ENCODE data around the gene THRB.

THRB gene

GRCh38 chr3:24485511-24485910 lies 9.1 kb downstream of the THRB start:
- no peak for DNase-seq

GRCh38 chr3:24483873-24484272 lies 10.8 kb downstream of the THRB start:
- DNase-seq = no peak

GRCh38 chr3:24482096-24482705 lies 12.4 kb downstream of the THRB start:
- DNase-seq = no peak

- no peak for DNase-seq
Observed at GRCh38 chr3:24481193-24481592, 13.5 kb downstream of the THRB start.

GRCh38 chr3:24480497-24480896 lies 14.2 kb downstream of the THRB start:
- DNase-seq = no peak

GRCh38 chr3:24479816-24480215 lies 14.8 kb downstream of the THRB start:
- no peak for DNase-seq

- DNase-seq = no peak
Observed at GRCh38 chr3:24476871-24477656, 17.6 kb downstream of the THRB start.

- DNase-seq = no peak
Observed at GRCh38 chr3:24475925-24476324, 18.7 kb downstream of the THRB start.

GRCh38 chr3:24474862-24475261 lies 19.8 kb downstream of the THRB start:
- no peak for DNase-seq

GRCh38 chr3:24472358-24472757 lies 22.3 kb downstream of the THRB start:
- DNase-seq = no peak

GRCh38 chr3:24471486-24471885 lies 23.2 kb downstream of the THRB start:
- no peak for DNase-seq

GRCh38 chr3:24470277-24470676 lies 24.4 kb downstream of the THRB start:
- no peak for DNase-seq

- no peak for DNase-seq
Observed at GRCh38 chr3:24464389-24464788, 30.3 kb downstream of the THRB start.

- DNase-seq = no peak
Observed at GRCh38 chr3:24462737-24463136, 31.9 kb downstream of the THRB start.

GRCh38 chr3:24460974-24461373 lies 33.7 kb downstream of the THRB start:
- DNase-seq = no peak

GRCh38 chr3:24457719-24458118 lies 36.9 kb downstream of the THRB start:
- DNase-seq = no peak

GRCh38 chr3:24454856-24455255 lies 39.8 kb downstream of the THRB start:
- DNase-seq = no peak

- DNase-seq = no peak
Observed at GRCh38 chr3:24454393-24454792, 40.3 kb downstream of the THRB start.

- no peak for DNase-seq
Observed at GRCh38 chr3:24451461-24452099, 43.1 kb downstream of the THRB start.

GRCh38 chr3:24450160-24450907 lies 44.3 kb downstream of the THRB start:
- DNase-seq = no peak

GRCh38 chr3:24447836-24448235 lies 46.8 kb downstream of the THRB start:
- no peak for DNase-seq

GRCh38 chr3:24446032-24446431 lies 48.6 kb downstream of the THRB start:
- no peak for DNase-seq

GRCh38 chr3:24443476-24443875 lies 51.2 kb downstream of the THRB start:
- no peak for DNase-seq

Measured in retina (tissue), 1 donor.